Bone marrow (tissue), 2 donors: ENCODE results near the gene RIN3.

Source experiments
- DNase-seq, 2 donors: peaks; one replicate each; lab custom pipeline; 2025; lab: John Stamatoyannopoulos, UW

RIN3 gene, protein sequence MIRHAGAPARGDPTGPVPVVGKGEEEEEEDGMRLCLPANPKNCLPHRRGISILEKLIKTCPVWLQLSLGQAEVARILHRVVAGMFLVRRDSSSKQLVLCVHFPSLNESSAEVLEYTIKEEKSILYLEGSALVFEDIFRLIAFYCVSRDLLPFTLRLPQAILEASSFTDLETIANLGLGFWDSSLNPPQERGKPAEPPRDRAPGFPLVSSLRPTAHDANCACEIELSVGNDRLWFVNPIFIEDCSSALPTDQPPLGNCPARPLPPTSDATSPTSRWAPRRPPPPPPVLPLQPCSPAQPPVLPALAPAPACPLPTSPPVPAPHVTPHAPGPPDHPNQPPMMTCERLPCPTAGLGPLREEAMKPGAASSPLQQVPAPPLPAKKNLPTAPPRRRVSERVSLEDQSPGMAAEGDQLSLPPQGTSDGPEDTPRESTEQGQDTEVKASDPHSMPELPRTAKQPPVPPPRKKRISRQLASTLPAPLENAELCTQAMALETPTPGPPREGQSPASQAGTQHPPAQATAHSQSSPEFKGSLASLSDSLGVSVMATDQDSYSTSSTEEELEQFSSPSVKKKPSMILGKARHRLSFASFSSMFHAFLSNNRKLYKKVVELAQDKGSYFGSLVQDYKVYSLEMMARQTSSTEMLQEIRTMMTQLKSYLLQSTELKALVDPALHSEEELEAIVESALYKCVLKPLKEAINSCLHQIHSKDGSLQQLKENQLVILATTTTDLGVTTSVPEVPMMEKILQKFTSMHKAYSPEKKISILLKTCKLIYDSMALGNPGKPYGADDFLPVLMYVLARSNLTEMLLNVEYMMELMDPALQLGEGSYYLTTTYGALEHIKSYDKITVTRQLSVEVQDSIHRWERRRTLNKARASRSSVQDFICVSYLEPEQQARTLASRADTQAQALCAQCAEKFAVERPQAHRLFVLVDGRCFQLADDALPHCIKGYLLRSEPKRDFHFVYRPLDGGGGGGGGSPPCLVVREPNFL

DNA sequence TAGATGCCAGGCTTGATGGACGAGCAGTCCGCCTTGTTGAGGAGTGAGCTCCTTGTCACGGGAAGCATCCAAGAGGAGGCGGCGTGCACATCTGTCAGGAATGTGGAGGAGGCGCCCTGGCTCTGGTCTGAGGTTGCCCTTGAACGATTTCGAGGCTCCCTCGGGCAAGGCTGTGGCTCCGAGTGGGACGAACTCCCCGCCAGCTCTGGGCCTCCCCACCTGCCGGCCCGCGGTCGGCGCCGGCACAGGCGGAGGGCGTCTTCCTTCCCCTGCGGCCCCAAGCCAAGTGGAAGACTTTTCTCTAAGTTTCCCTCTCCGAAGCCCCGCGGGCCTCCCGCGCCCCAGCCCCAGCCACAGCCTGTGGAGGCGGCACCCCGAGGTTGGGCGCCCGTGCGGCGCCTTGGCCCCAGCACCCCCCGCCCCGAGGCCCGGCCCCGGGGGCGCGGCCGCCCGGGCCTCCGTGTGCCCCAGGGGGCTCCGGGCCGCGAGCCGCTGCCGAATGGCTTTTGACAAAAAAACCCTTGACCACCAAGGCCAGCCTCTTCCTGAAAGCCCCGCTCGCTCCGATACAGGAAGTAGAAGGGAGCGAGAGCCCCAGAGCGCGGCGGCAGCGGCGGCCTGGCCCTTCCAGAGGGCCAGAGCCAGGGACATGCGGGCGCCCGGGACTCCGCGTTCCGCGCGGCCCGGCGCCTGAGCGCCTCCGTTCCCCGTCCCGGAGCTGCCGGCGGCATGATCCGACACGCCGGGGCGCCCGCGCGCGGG lies at the start of gene RIN3:
Gene RIN3 (plus strand): TSS at position 578 of the 762 bp plus-strand sequence. CDS start 152 bp downstream, at position 730.
- DNase-seq = no peak

DNA sequence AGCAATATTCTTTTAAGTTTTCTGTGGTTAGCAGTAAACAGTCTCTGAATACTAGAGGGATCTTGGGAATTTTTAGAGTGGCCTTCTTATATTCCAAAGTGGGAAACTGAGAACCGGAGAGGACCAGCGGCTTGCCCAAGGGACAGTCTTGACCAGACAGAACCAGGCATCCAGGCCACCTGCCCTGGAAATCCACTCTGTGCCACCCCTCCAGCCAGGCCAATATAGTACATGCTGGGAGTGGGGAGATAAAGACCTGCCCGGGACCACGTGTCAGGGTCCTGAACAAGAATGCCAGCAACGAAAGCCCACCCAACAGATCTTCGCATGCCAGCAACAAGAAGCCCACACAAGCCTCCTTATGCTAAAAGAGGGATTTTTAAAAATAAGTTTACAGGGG lies 49.4 kb upstream of the RIN3 start:
- no peak for DNase-seq

DNA sequence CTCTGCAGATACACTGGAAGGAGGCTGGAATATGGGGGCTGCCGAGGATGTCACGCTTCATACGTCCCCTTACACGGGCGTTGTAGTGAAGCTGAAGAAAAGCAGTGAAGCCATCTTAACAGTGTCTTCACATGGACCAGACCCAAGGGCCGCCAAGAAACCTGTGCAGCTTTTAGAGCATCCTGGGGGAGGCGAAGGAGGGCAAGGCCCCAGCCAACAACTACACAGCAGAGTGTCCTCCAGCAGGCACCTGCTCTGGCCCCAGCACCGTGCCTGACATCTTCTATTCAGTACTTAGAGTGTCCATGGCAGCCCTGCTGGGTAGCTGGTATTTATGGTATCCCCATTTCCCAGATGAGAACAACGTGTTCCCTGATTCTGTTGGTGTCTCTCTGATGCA lies 48.9 kb upstream of the RIN3 start:
- no peak for DNase-seq

DNA sequence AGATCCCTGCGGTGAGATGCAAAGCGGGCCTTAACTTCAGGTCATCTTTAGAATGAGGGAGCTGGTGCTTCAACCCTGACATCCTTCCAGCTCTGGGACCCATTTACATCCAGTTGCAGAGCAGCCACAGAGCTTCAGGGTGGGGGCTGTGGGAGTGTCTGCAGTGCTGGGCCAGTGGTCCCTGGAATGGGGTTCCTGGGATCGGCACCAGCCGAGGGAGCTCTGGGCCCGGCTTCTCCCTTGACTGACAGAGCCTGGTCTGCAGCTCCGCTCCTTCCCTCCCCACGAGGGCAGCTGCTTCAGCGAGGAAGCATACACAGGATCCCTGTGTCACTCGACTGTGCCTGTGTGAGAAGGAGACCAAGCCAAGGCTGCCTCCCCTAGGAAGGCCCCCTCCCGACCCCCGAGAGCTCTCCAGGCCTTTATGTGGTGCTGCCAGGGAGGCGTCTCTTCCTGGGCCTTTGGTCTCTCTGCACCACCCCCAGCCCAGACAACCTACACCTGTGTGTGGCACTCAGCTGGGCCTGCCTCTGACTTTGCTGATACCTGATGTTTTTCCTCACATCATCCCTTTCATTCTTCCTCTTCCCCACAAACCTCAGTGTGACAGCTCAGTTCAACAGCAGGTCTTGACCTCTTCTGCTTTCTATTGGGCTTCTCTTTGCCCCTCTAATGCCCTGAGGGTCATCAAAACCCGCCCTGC lies 48.1 kb upstream of the RIN3 start:
- DNase-seq = no peak

DNA sequence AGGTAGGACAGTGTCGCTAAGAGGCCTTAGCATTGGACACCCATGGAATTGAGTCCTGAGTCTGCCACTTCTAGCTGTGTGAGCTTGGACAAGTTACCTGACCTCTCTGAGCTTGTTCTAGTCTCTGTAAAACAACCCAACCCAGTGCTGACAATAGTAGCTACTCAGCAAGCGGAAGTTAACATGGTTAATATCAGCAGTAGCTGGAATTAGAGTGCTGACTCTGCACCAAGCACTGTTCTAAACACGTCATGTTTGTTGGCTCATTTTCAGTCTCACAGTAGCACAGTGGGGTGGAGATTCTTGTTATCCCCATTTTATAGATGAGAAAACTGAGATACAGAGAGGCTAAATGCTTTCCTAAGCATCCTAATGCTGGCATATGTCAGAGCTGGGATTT lies 47.5 kb upstream of the RIN3 start:
- no peak for DNase-seq

DNA sequence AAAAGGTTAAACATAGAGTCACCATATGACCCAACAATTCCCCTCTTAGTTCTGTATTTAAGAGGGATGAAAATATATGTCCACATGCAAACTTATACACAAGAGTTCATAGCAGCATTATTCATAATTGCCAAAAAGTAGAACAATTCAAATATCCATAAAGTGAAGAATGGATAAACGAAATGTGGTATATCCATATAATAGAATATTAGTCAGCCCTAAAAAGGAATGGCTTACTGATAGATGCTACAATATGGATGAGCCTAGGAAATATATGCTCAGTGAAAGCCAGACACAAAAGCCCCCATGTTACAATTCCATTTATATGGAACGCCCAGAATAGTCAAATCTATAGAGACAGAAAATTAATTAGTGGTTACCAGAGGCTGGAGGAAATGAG lies 44.1 kb upstream of the RIN3 start:
- no peak for DNase-seq

DNA sequence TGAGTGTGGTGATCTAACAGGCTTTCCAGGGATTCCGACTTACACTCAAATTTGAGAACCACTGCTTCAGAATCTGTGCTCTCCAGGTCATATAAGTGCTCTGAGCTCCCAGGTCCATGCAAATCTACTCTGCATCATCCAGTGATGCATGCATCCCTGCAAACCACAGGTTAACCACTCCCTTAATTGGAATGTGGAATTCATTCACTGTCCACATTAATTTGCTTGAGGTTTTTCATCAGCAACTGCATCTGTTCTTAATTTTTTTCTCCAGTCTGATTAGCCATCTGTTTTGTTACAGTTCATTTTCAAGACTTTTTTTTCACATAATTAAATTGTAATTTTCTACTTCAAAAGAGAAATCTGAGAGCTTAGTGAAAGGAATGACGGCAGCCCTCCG lies 43.4 kb upstream of the RIN3 start:
- no peak for DNase-seq

DNA sequence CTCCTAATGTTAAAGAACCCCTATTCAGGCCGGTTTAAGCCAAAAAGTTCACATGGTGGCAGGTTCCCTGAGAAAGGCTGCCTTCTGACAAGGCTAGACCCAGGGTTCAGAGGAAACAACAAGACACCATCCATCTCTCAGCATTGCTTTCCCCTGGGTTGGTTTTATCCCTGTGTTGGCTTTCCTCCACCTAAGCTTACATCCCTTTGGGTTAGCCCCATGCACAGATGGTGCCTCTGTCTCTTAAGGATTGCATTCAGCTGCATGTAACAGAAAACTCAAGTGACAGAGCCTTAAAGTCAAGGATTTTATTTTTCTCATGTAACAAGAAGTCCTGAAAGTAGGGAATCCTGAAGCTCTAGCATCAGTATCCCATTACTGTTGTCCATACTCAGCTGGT lies 42.8 kb upstream of the RIN3 start:
- DNase-seq = no peak

DNA sequence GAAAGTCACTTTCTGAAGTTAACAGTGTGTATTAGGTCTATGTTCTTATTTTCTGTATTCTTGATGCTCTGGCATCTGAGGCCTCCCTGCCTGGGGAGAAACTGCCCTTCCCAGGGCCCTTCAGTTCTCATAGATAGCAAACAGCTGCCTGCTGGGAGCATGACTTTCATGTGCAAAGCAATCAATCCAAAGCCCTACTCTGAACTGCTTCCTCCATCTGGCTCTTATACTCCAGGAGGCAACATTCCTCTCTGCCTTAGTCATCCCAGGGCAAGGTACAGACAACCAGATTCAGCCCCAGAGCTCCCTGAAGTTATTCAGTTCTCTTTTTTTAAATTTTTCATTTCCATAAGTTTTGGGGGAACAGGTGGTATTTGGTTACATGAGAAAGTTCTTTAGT lies 41.7 kb upstream of the RIN3 start:
- DNase-seq = no peak

DNA sequence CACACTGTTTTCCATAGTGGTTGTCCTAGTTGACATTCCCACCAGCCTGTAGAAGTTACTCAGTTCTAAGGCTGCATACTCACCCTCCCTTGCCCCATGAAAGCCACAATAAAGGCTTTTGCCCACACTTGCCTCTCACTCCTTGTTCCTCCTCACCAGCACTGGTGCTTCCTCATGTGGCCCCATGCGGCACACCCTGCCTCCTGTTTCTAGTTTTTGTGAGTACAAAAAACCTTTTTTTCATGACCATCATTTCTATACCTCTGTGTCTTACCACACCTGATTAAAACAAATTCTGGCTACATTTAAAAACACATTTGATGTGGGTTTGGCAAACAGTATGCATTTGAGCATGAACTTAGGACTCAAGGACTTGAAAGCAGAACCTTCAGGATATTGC lies 40.7 kb upstream of the RIN3 start:
- no peak for DNase-seq

DNA sequence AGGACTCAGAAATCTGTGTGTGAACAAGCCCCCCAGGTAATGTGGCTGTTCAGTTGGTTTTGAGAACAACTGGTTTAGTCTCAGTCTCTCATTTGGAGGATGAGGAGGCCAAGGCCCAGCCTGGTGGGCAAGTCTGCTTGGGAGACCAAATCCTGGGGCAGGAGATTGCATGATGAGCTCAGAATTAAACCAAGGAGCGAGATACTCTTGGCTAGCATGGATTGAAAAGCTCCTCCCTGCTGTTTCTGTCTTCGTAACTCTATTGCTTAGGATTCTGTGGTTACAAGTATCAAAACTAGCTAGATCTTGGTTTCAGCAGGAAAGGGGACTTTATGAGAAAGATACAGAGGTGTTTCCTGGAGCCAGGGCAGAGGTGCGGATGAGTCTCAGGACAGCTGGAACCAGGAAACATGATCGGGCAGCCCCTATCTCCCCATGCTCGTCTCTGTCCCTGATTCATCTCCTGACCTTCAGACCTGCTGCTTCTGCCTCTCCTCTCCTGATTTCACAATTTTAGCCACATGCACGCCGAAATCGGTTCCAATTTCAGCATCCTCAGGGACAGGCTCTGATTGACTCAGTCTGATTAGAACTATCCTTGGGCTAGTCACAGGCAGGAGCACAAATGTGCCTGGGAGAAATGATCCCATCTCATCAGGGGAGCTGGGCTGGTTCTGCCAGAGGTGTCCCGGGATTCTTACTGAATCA lies 40.2 kb upstream of the RIN3 start:
- DNase-seq = no peak

DNA sequence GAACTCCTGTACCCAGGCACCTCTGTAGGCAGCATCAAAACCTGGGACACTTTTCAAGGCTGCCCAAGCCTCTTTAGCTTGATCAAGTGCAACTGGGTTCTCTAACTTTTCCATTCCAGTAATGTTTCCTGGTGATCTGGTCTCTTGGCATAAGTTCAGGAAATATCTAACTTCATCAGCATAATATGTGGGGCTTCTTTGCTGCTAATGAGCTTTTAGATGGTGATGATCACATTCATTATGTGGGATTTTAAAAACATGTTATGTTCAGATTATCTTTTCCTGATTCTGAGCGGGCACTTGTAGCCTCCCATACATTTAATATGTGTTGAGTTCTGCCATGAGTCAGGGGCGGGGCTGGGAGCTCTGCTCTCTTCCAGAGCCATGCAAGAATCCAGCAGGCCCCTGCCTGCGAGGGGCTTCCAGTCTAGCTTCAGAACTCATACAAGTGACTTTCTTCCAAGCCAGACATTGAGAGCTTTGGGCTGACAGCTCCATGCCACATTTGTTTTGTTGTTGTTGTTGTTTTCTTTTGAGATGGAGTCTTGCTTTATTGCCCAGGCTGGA lies 39.5 kb upstream of the RIN3 start:
- DNase-seq = no peak

DNA sequence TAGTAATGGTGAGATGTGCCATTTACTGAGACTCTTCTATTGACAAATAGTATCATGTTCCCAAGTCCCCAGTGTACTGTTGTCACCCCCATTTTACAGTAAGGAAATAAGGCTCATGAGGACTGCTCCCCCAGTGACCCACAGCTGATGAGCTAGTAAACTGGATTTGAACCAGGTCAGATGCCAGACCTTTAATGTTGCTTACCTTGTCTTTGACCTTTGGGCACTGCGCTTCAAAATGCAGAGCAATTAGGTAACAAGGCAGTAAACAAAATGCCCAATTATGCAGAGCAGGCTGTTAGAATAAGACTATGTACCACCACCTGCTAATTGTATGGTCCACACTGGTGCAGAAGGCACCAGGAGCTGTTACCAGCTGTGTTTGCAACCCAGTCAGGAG lies 38.5 kb upstream of the RIN3 start:
- DNase-seq = no peak

DNA sequence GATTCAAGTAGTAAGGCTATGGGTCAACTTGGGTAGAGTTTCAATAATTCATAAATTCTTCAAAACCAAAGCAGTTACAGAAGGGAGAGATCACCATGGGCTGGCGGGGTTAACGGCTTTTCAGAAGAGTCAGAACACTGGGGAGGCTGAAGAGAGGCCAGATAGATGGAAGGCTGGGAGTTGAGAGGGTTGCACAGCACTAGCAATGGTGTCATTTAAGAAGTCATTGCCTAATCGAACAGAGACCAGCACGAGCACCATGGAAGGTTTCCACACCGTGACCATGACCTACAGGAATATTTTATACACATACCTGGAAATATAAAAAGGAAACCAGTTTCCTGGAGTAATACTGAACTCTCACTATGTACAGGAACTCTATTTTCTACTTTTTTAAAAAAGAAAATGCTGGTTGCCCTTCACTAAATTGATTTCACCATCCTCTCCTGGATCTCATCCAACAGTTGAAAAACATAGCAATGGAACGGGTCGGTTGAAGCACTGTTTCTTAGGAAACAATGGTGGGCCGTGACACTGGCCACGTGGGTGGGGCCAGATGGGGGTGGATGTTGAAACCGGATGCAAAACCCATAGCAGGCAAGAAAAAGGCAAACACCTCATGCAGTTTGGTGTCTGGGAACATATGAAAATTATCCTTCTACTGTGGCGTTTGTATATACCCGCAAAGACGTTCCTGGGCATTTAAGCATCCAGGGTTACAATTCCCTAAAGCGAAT lies 38.0 kb upstream of the RIN3 start:
- DNase-seq = no peak

DNA sequence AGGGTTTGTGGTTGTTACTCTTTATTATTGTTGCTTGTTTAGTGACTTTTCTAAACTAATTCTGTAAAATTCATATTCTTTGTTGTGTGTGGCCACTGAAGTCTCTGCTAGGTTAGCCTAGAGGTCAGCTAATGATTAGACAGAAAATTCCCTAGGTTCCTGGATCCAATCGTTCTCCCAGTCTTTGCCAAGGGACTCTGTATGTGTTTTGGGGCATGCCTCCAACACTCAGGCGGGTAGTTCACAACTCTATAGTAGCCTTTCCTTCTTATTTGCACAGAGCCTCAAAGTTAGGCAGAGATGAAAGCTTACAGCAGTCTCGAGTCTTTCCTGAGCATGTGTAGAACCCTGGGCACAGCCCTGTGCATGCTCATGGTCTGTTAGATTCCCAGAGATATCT lies 32.7 kb upstream of the RIN3 start:
- no peak for DNase-seq

DNA sequence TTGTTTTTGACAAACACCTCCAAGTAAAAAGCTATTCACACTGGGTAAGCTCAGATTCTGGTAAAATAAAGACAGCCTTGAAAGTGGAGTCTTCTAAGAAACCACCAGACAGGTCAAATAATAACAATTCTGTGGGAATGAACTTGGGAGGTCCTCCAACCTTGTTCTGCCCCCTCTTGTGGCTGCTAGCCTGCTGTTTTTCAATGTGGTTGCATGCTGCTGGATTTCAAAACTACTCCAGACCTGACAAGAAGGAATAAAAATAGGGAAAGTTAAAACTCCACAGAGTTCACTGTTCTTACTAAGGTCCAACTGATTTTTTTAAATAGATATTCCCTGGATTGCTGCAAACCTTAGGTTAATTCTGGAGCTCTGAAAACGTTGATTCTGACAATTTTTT lies 32.2 kb upstream of the RIN3 start:
- DNase-seq = no peak

DNA sequence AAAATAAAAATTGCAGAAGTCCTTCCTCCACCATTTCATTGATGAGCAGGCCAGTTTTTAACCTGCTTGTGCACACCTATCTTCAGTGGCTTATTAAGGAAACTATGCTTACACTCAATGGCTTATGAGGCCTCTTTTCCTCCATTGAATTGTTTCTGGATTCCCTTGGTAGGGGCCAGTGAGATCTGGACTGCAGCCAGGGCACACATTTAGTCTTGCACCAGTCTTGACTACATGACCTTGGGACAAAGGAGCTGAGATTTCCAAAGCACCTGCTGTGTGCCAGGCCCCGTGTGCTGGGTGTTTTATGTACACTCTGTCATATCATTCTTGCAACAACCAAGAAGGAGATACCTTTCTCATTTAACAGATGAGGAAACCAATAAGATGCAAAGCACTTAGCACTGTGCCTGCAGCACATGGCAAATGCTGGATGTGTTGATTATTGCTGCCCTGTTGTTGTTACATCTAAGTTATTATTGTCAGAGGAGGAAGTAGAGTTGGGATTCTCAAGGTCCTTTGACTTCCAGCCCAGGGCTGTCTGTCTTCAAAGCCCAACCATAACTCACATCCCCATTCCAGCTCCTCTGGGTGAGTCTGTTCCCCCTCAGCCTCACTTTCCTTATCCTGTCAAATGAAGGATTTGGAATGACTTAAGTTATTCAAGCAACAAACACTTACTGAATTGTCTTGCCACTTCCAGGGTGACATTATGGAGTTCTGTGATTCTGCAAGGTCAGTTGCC lies 31.6 kb upstream of the RIN3 start:
- no peak for DNase-seq

DNA sequence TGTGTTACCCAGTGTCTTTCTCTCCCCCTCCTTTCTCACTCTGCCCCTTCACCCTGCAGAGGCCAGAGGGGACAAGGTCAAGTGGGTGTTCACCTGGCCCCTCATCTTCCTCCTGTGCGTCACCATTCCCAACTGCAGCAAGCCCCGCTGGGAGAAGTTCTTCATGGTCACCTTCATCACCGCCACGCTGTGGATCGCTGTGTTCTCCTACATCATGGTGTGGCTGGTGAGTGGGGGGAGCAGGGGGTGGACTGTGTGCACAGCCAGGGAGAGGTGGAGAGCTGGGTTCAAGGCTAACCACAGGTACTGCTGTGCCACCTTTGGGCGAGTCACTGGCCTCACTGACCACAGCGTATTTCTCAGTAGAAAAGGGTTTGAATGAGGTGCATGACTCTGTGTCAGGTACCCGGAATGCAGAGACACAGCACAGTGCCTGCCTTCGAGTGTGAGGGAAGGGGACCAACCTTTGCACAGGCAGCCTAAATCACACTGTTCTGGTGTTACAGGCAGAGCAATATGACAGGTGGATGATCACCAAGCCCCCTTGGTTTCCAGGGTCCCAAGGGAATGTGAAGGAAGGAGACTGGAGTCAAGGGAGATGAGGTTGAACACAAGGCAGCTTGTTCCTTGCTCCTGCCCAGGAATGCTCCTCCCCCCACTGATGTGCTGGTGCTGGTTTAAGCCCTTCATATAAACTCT lies 30.8 kb upstream of the RIN3 start:
- DNase-seq = no peak
